ENCODE measurements around the gene IKZF4. TPM values are rescaled to one million over a fixed set of nuclear protein-coding genes. Genes with fewer than 3 reads are reported as not detected.

The IKZF4 gene
- total and polyA plus RNA-seq, 2 of the 8 experiments (the other 6 are each of a cell fraction or from before 2014, with no cell fraction given), result 8.0 to 13.3 TPM

DNA sequence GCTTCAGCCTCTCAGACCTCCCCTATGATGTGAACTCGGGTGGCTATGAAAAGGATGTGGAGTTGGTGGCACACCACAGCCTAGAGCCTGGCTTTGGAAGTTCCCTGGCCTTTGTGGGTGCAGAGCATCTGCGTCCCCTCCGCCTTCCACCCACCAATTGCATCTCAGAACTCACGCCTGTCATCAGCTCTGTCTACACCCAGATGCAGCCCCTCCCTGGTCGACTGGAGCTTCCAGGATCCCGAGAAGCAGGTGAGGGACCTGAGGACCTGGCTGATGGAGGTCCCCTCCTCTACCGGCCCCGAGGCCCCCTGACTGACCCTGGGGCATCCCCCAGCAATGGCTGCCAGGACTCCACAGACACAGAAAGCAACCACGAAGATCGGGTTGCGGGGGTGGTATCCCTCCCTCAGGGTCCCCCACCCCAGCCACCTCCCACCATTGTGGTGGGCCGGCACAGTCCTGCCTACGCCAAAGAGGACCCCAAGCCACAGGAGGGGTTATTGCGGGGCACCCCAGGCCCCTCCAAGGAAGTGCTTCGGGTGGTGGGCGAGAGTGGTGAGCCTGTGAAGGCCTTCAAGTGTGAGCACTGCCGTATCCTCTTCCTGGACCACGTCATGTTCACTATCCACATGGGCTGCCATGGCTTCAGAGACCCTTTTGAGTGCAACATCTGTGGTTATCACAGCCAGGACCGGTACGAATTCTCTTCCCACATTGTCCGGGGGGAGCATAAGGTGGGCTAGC lies 13.9 kb downstream of the IKZF4 start:
- H2AFZ ChIP-seq (ENCODE audit: low read length), result no peak overlapping the region
- no peak overlapping the region for H3K27ac ChIP-seq (ENCODE audit: low read depth, low read length)
- no peaks in the 10 kb centered on the region for H4K20me1 ChIP-seq (replicated peaks in 1 of 2; ENCODE audit: control insufficient read depth in 1 of 2, insufficient read depth in 2 of 2, low read length in 2 of 2)
- H2BK15ac ChIP-seq (ENCODE audit: low read length), result no peak overlapping the region
- H3K23me2 ChIP-seq (ENCODE audit: low read depth, low read length), result no peaks in the 10 kb centered on the region
- H4K5ac ChIP-seq (ENCODE audit: insufficient read length, low read depth, low read length), result no peak overlapping the region
- H3K4me1 ChIP-seq (replicated peaks in 1 of 4; ENCODE audit: control insufficient read depth in 3 of 4, insufficient read depth in 4 of 4, low read length in 3 of 4), result no peaks in the 10 kb centered on the region; a peak in 1 of 7 replicates
- H3K79me1 ChIP-seq (ENCODE audit: low read depth, low read length), result no peaks in the 10 kb centered on the region; the same call in 1 of the 2 replicates
- no peak overlapping the region for H4K8ac ChIP-seq (ENCODE audit: extremely low read depth, insufficient read depth, low read length)
- no peak overlapping the region for H2BK12ac ChIP-seq (ENCODE audit: low read depth, low read length)
- WGBS, 2 experiments (ENCODE audit: extremely low coverage in 1 of 2, insufficient coverage in 1 of 2, insufficient read length in 1 of 2, insufficient replicate concordance in 2 of 2, low coverage in 1 of 2, low lambda C conversion rate in 2 of 2, missing lambda C conversion rate in 1 of 2), result 90% methylated on average over 20 of the region's 21 CpGs; no CpG with 5 or more reads in 1 of the 2 experiments
- no peak overlapping the region for H3K4me3 ChIP-seq (ENCODE audit: extremely low read depth in 1 of 4, insufficient read depth in 2 of 4, low read depth in 3 of 4, low read length in 4 of 4)
- no peak overlapping the region for H3K9ac ChIP-seq (replicated peaks in 1 of 4; ENCODE audit: extremely low read depth in 1 of 4, low read depth in 3 of 4, low read length in 3 of 4)
- H3K56ac ChIP-seq (replicated peaks; ENCODE audit: insufficient read length, low read depth, low read length), result no peak overlapping the region
- ChIA-PET CTCF (ENCODE audit: partially characterized antibody) (interaction anchor here (0.6 to 1.0 kb wide), 4 partner anchors 17 to 297 kb away, joined by 3 read pairs; no protein-coding TSS in a partner anchor), POLR2A (ENCODE audit: partially characterized antibody) (interaction anchor here (0.6 to 2.7 kb wide), 5 partner anchors 10 to 117 kb away, joined by 3 to 11 read pairs (median 4); no protein-coding TSS in a partner anchor)
- no peak for DNase-seq (ENCODE audit: low read depth in 1 of 2, low spot score in 2 of 2)
- H3K4me2 ChIP-seq (ENCODE audit: insufficient read depth in 1 of 2, low read depth in 2 of 2, low read length in 2 of 2), result no peak overlapping the region
- TF ChIP-seq KDM4A (IDR thresholded peaks at IDR 0.05; ENCODE audit: low read depth, low read length, severe bottlenecking) (no peak), FOSL1 (IDR thresholded peaks at IDR 0.05; ENCODE audit: insufficient read depth, low read depth, low read length) (no peak), ZNF274 (IDR thresholded peaks at IDR 0.05; ENCODE audit: borderline replicate concordance, extremely low read depth, low read length) (no peak), BRCA1 (IDR thresholded peaks at IDR 0.05; ENCODE audit: low read depth, low read length) (no peak)
- H3K9me3 ChIP-seq (ENCODE audit: insufficient read depth in 2 of 2, low read depth in 1 of 2, low read length in 1 of 2), result no peaks in the 10 kb centered on the region; a peak in 1 of 4 replicates
- no peak overlapping the region for H4K91ac ChIP-seq (replicated peaks; ENCODE audit: insufficient read length, low read length)
- H2AK5ac ChIP-seq (ENCODE audit: low read depth, low read length), result no peak overlapping the region
- no peaks in the 10 kb centered on the region for H3K27me3 ChIP-seq (replicated peaks in 1 of 4; ENCODE audit: control insufficient read depth in 3 of 4, extremely low read depth in 1 of 4, insufficient read depth in 3 of 4, low read length in 3 of 4)
- no peak overlapping the region for H3K23ac ChIP-seq (ENCODE audit: insufficient read length)
- H3K79me2 ChIP-seq (ENCODE audit: control insufficient read depth in 1 of 2, insufficient read depth in 2 of 2, low read length in 2 of 2), result no peaks in the 10 kb centered on the region
- no peak overlapping the region for H3K4ac ChIP-seq (replicated peaks; ENCODE audit: insufficient read length, low read depth, low read length)
- H2BK20ac ChIP-seq (ENCODE audit: low read length), result no peak overlapping the region
- H2BK5ac ChIP-seq (ENCODE audit: low read depth, low read length), result no peak overlapping the region
- H3K14ac ChIP-seq (ENCODE audit: insufficient read length), result no peak overlapping the region
- no peak overlapping the region for H2BK120ac ChIP-seq (replicated peaks; ENCODE audit: low read depth, low read length)
- no peak for FAIRE-seq
- H3K18ac ChIP-seq (ENCODE audit: extremely low read depth, low read length), result no peak overlapping the region
- H3K36me3 ChIP-seq (ENCODE audit: control insufficient read depth in 2 of 4, insufficient read depth in 4 of 4, low read length in 3 of 4), result peaks cover 8 to 30% (median 24%) of the 10 kb centered on the region in 4 experiments; a peak in 7 of 8 replicates

Measured in H1 (cell line).